Measurements from ENCODE around the gene TASP1. TPM values are rescaled to one million over a fixed set of nuclear protein-coding genes. Genes with fewer than 3 reads are reported as not detected.

The TASP1 gene
- total RNA-seq, 1 experiment from 2014 or later, result 9.5 TPM

DNA sequence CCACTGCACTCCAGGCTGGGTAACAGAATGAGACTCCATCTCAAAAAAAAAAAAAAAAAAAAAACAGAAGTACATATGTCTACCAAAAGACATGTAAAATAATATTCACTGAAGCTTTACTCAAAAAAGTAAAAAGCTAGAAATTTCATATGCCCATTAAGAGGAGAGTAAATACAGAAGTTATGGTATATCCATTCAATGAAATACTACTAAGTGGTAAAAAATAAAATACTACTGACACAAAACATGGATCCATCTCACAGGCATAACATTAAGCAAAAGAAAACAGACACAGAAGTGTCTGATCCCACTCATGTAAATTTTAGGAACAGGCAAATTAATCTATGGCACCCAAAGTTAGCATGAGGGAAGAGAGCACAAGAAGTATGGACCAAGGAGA is 52.6 kb downstream of the TASP1 start:
- Histone ChIP-seq H2AK5ac (ENCODE audit: insufficient read length, low read length) (no peak overlapping the region), H3K23ac (ENCODE audit: insufficient read length, low read depth, low read length) (no peak overlapping the region), H4K91ac (ENCODE audit: insufficient read length, low read depth, low read length) (no peak overlapping the region), H3K18ac (ENCODE audit: insufficient read length, low read depth, low read length) (no peak overlapping the region), H4K5ac (ENCODE audit: insufficient read length, low read depth, low read length) (no peak overlapping the region), H2AFZ (ENCODE audit: low read length) (no peak overlapping the region), H3T11ph (ENCODE audit: low read length) (no peak overlapping the region), H2BK5ac (ENCODE audit: insufficient read length, low read length) (no peak overlapping the region), H3K9me3 (ENCODE audit: control insufficient read depth, low read depth, low read length) (no peaks in the 10 kb centered on the region), H2BK20ac (ENCODE audit: low read depth, low read length, poor library complexity, severe bottlenecking) (no peak overlapping the region), H3K4me1 (ENCODE audit: insufficient read depth, low read length) (no peaks in the 10 kb centered on the region), H3K9ac (ENCODE audit: extremely low read depth, insufficient read length, low read length) (no peak overlapping the region), H2BK12ac (ENCODE audit: insufficient read length, low read depth, low read length) (no peak overlapping the region), H4K20me1 (ENCODE audit: control insufficient read depth, insufficient read depth, insufficient read length) (no peaks in the 10 kb centered on the region), H3K27ac (ENCODE audit: insufficient read length, low read depth, low read length) (no peak overlapping the region), H3K14ac (ENCODE audit: insufficient read depth, low read length) (no peak overlapping the region), H4K8ac (replicated peaks; ENCODE audit: insufficient read length, low read depth, low read length) (no peak overlapping the region), H3K56ac (ENCODE audit: insufficient read length, low read depth, low read length) (no peak overlapping the region), H2BK120ac (ENCODE audit: low read depth, low read length, poor library complexity, severe bottlenecking) (no peak overlapping the region), H3K79me1 (ENCODE audit: insufficient read depth, low read depth, low read length, poor library complexity, severe bottlenecking) (no peaks in the 10 kb centered on the region), H3K4ac (ENCODE audit: low read depth, low read length) (no peak overlapping the region), H3K23me2 (ENCODE audit: insufficient read length, low read depth, low read length, poor library complexity, severe bottlenecking) (no peaks in the 10 kb centered on the region), H3K79me2 (ENCODE audit: insufficient read depth, low read length) (no peaks in the 10 kb centered on the region), H3K27me3 (ENCODE audit: insufficient read depth, low read length) (no peaks in the 10 kb centered on the region), H3K4me2 (ENCODE audit: insufficient read depth, insufficient read length, low read length) (no peak overlapping the region), H2BK15ac (ENCODE audit: low read depth, low read length) (no peak overlapping the region)
- no peak overlapping the region for H3K4me3 Mint-ChIP-seq
- H3K9me3 Mint-ChIP-seq, result peaks cover 10 to 11% of the 10 kb centered on the region in 2 experiments
- H3K27me3 Mint-ChIP-seq (ENCODE audit: low read depth), result no peaks in the 10 kb centered on the region
- no peak for DNase-seq
- TF ChIP-seq, protein P1, sequence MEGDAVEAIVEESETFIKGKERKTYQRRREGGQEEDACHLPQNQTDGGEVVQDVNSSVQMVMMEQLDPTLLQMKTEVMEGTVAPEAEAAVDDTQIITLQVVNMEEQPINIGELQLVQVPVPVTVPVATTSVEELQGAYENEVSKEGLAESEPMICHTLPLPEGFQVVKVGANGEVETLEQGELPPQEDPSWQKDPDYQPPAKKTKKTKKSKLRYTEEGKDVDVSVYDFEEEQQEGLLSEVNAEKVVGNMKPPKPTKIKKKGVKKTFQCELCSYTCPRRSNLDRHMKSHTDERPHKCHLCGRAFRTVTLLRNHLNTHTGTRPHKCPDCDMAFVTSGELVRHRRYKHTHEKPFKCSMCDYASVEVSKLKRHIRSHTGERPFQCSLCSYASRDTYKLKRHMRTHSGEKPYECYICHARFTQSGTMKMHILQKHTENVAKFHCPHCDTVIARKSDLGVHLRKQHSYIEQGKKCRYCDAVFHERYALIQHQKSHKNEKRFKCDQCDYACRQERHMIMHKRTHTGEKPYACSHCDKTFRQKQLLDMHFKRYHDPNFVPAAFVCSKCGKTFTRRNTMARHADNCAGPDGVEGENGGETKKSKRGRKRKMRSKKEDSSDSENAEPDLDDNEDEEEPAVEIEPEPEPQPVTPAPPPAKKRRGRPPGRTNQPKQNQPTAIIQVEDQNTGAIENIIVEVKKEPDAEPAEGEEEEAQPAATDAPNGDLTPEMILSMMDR (conservative IDR thresholded peaks at IDR 0.05), result no peak
- H3K36me3 Mint-ChIP-seq (ENCODE audit: insufficient read depth in 1 of 3, low read depth in 3 of 3), result peaks cover 16 to 35% (median 35%) of the 10 kb centered on the region in 3 experiments
- H3K4me1 Mint-ChIP-seq, result no peaks in the 10 kb centered on the region
- H3K27ac Mint-ChIP-seq, result no peak overlapping the region

All from H9 (cell line).